Upper lobe of left lung (tissue), 4 donors: ENCODE results near the gene SIGLEC12.

ENCODE experiments used
- EP300 ChIP-seq, 4 donors: sonication (generic); formaldehyde crosslinking; IDR thresholded peaks; one replicate each; pipeline ENCODE4 v1.5.1; 2017; ENCODE audit warnings: antibody characterized with exemption in 4 of 4, control low read depth in 2 of 4
- POLR2AphosphoS5 ChIP-seq, 2 donors: sonication (generic); formaldehyde crosslinking; IDR thresholded peaks; one replicate each; pipeline ENCODE4 v1.5.1; 2017; ENCODE audit warnings: antibody characterized with exemption in 2 of 2
- TF ChIP-seq, protein P1 (sequence below), 6 experiments: fragments of 450-650 bp in 4 of 6; fragments of 200-600 bp in 2 of 6; sonication (generic) in 2 of 6; IDR thresholded peaks; one replicate each; pipeline ENCODE4 v1.5.1; 2016 to 2019; ENCODE audit warnings: antibody characterized with exemption in 6 of 6

DNA sequence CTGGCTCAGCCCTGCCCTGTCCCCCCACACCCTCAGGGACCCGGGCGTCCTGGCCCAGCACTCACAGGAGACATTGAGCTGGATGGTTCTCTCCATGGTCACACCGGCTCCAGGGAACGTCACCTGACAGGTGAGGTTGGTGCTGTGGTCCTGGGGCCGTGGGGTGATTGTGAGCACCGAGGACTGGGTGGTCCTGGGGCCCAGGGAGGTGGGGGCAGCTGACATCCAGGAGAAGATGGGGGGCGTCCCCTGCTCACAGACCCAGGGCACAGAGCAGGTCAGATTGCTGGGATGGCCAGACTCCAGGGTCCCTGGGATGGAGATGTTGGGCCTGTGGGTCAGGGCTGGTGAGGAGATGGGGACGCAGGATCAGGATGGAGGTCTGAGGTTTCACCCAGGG, 29.0 kb upstream of the SIGLEC12 start:
- TF ChIP-seq EP300 (IDR thresholded peaks at IDR 0.05) (no peak), POLR2AphosphoS5 (IDR thresholded peaks at IDR 0.05) (no peak)
- TF ChIP-seq, protein P1, sequence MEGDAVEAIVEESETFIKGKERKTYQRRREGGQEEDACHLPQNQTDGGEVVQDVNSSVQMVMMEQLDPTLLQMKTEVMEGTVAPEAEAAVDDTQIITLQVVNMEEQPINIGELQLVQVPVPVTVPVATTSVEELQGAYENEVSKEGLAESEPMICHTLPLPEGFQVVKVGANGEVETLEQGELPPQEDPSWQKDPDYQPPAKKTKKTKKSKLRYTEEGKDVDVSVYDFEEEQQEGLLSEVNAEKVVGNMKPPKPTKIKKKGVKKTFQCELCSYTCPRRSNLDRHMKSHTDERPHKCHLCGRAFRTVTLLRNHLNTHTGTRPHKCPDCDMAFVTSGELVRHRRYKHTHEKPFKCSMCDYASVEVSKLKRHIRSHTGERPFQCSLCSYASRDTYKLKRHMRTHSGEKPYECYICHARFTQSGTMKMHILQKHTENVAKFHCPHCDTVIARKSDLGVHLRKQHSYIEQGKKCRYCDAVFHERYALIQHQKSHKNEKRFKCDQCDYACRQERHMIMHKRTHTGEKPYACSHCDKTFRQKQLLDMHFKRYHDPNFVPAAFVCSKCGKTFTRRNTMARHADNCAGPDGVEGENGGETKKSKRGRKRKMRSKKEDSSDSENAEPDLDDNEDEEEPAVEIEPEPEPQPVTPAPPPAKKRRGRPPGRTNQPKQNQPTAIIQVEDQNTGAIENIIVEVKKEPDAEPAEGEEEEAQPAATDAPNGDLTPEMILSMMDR (IDR thresholded peaks at IDR 0.05): no peak
